HG03432 (cell line): Measurements from ENCODE around the gene ST8SIA6.

ENCODE experiments used
- ATAC-seq: cut with Tn5 transposase; IDR thresholded peaks from one replicate; pipeline ENCODE4 v1.9.1; 2021; ENCODE audit warnings: mild to moderate bottlenecking, moderate library complexity; ENCODE audit not compliant: unreplicated experiment

Gene ST8SIA6

GRCh38 chr10:17276756-17277424 is 177.5 kb downstream of the ST8SIA6 start:
- ATAC-seq = no peak

- no peak for ATAC-seq
Measured at GRCh38 chr10:17273403-17273802, 181.0 kb downstream of the ST8SIA6 start.

DNA sequence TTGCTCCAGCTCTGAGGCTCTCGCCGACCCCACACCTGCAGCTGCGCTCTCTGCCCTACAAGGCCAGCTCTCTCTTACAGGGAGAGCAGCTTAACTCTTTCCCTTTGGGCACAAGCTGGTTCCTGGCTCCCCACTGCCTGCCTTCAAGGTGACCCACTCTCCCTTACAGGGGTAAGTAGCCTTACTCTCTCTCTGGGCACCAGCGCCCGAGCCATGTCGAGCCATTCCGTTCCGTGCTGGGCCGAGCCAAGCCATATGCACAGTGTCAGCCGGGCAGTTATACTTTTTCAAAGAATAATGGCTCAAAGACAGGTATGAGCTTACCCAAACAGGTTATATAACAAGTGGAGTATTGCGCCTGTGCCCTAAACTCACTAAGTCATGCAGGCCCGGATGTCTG is 181.7 kb downstream of the ST8SIA6 start:
- ATAC-seq = no peak
